Amygdala (tissue), 56 donors: Measurements from ENCODE around the gene GADL1.

Source experiments
- DNase-seq, 56 donors: peaks; one replicate each; lab custom pipeline; 2025; lab: John Stamatoyannopoulos, UW

GADL1 gene

DNA sequence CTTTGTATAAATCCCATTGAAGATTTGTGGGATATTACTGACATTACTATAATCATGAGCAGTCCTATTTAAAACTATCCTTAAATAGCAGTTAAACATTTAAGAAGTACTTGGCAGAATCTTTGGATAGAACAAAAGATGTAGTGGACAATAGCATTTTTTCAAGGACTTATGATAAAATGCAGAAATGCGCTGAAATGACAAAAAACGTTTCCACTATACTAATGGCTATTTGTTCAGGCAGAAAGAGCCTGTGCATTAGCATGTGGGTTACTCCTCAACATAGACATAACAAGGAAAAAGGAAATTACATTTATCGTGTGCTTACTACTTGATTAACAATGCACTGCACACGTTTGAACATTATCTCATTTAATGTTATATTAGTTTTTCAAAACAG, 80.7 kb downstream of the GADL1 start:
- DNase-seq = no peak

GRCh38 chr3:30811151-30811795, 83.2 kb downstream of the GADL1 start:
- DNase-seq = no peak

DNA sequence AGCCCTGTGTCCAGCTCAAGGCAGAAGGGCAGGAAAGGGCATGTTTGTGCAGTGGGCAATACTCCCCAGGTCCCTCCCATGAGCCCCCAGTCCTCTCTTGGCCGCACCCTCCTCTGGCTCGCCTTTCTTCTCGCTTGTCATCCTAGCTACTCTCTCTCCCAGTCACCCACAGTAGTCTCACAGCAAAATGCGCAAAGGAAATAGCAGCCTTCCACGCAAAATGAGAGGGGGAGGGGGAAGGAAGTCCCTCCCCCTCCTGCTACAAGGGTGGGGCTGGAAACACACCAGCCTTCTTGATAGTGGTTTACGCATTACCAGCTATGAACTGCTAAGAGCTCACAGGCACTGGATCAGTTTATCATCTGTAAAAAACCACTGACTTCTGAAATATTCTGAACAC, 83.8 kb downstream of the GADL1 start:
- peak in 1 of 56 donors; percentile 0 for DNase-seq

- DNase-seq = no peak
These were observed 88.8 kb downstream of the GADL1 start for GRCh38 chr3:30805695-30806094.

- no peak for DNase-seq
These were observed 89.5 kb downstream of the GADL1 start for GRCh38 chr3:30804984-30805383.

DNA sequence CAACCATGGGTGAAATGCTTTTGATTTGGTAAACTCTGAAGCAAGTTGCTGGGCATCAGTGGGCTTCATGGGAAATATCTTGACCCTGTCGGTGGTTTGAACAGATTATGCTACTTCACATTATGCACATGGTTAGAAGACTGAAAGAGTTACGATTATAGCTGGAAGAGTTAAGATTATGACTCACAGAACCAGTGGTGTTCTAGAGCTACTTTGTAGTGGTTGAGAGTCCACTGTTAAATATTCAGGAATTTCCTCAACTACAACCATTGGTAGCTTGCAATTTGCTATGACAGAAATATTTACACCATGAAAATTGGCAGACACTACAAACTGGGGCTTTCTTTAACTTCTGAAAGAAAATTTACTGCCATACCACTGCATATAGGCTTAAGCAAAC, 99.3 kb downstream of the GADL1 start:
- DNase-seq = no peak

DNA sequence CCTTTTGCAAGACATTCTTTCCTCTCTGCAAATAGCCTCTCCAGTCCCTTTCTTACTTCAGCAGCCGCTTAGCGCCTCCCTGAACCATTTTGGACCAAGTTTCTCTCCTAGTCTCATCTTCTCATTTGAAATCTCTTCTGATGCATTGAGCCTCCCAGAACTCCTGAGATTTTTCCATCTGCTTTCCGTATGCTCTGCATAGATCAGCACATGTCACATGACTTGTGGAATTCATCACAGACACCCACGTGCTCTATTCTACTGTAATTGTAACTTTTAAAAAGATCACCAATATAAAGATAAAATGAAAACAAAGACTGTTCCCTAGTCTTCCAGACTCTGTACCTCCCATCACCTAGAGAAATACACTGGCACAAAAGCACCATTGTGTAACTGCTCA, 100.7 kb downstream of the GADL1 start:
- DNase-seq = no peak

GRCh38 chr3:30790150-30790549, 104.3 kb downstream of the GADL1 start:
- DNase-seq = no peak

DNA sequence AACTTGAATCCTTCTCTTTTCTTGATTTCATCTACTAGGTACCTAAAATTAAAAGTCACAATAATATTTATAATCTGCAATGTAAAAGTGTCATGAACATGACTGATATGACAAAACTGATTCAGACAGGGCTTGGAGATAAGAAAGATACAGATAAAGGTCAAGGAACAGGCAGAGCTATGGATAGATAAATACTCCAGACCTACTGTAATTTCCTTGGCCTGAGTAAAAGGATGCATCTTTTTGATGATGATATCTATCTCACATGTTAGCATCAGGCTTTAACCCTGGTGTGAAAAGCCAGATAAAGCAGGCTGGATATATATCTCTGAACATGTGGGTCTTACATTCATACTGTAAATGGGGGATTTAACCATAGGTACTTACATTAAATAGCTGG, 108.1 kb downstream of the GADL1 start:
- no peak for DNase-seq

GRCh38 chr3:30779686-30780287, 114.7 kb downstream of the GADL1 start:
- DNase-seq = no peak

DNA sequence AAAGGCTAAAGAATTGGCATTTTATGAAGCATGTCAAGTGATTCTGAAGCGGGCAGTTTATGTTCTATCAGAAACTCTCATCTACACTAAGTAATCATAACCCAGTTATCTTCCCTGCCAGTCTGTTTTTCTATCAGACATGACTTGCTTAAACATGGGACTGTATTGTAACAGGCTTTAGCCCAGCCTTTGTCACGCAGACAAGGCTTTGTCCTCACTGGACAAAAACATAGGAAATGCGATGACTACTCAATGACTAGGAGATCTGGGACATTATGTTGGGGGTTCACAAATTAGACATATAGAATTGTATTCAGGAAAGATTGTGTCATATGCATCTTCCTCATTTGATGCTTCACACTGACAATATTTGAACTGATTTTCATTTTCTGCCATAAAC, 115.5 kb downstream of the GADL1 start:
- DNase-seq = no peak

DNA sequence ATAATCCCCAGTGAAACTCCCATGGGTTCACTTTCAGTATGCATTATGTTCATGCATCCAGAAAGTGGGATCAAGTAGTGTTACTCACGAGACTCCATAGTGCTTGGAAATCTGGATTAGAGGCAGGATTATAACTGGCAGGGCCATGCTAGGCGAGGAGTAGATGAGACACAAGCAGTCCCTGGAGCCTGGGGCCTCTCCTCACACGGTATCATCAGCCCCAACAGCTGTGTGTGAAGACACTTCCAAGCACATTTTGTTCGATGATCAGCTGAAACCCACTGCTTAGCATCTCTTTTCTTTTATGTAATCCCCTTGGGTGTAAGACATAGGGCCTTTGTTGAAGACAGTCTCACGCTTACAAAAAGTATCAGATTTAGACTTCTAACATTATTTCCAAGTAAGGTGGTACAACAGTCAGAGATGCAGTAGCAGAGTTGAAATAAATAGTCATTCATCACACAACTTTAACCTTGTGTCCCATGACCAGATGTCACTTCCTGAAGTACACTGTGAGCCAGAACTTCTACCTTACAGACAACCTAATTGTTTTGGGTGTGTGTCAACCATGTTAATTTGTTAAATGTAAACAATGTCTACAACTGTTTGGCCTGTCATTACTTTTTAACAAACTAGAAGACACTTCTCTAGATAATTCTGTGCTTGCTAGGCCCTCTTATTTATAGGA, 116.9 kb downstream of the GADL1 start:
- DNase-seq = no peak

- no peak for DNase-seq
These were observed 118.2 kb downstream of the GADL1 start for GRCh38 chr3:30776186-30776815.

DNA sequence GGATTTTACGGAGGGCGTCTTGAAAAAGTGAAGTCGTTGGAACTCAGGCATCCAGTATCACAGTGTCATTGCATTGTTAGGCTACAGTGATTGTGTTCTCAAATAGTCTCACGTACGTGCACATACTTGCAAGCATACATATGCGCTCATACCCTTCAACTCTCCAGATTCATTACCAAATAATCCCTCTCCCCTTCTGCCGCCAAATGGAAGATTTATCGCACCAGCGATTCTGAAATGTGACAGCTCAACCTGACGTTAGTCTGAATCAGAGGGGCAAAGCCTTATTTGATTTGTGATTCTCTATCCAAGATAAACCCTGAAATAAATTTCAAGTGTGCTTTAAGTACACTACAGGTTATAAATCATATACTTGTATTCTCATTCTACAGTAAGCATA, 119.4 kb downstream of the GADL1 start:
- DNase-seq = no peak

GRCh38 chr3:30774062-30774461, 120.4 kb downstream of the GADL1 start:
- DNase-seq = no peak

DNA sequence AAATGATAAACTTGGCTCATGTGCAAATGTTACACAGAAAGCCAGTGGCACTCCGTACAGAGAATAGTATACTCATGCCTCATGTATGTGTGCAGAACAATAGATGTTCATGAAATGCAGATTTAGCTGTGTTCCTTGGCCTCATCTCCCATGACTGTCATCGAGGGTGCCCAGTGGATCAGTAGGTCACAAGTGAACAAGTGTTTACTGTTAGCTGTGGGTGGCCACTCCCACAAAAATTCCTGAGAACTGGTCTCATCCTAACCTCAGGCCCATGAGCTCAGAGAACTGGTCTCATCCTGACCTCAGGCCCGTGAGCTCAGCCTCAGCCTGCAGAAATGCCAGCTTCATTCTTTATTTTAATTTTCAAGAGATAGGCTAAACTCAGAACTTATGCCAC, 124.1 kb downstream of the GADL1 start:
- DNase-seq = peak in 14 of 56 donors; percentile 1 to 72 (median 7)

- DNase-seq = peak in 42 of 56 donors; percentile 1 to 83 (median 19)
These were observed 125.5 kb downstream of the GADL1 start for GRCh38 chr3:30768703-30769550.

GRCh38 chr3:30768046-30768445, 126.4 kb downstream of the GADL1 start:
- DNase-seq = no peak

DNA sequence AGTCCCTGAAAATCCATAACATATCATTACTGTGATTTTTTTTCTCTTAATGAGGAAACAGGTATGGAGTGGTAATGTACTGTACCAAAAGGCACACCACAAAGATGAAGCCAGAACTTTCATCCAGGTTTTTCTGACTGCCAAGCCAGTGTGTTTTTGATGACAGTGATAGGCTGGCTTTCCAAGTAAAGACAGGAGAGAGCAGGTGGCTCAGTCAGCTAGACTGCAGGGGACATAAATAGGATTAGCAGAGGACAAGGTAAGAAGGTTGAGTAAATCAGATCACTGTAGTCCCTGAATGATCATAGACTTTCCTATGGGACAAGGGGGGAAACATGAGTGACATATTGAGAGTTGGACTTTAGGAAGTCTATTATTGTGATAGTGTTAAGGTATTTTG, 127.9 kb downstream of the GADL1 start:
- no peak for DNase-seq

DNA sequence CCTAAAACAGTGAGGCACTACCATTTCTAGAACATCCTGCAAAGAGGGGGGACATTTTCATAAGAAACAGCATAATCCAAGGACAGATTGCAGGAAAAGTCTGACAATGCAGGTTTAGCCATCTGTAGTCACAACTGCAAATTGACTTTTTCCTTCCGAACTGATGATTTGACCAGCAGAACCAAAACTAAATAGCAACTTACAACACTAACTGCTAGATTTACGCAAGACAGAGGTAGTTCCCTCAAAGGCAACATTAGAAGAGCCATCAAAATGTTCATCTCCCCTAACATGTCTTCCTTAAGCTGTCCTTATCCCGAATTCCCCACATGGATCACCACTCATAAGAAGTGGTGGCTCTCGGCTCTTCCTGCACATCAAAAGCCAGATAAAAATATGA, 129.6 kb downstream of the GADL1 start:
- DNase-seq = no peak

DNA sequence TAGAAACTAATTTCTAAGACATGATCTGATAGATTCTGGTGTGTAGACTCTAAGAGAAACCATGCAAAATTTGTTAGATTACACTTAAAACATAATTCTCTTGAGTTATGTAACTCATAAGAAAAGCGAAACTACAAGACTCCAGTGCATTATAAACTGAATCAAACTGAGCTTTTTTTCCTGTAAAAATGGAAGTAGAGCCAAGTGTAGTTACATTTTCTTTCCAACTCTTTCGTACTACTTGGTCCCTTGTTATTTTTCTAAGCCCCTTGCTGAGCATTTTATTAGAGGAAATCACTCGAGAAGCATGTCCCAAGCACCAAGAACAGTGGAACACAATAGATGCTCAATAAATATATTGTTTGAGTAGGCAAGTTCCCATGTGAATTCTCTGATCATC, 130.2 kb downstream of the GADL1 start:
- no peak for DNase-seq
